ENCODE measurements around the gene C19orf12.
"Not testable (repeated sequence)": the region's sequence is repeated elsewhere in the genome, so short reads cannot be mapped to it uniquely, and the experiment has no call there.

The C19orf12 gene

DNA sequence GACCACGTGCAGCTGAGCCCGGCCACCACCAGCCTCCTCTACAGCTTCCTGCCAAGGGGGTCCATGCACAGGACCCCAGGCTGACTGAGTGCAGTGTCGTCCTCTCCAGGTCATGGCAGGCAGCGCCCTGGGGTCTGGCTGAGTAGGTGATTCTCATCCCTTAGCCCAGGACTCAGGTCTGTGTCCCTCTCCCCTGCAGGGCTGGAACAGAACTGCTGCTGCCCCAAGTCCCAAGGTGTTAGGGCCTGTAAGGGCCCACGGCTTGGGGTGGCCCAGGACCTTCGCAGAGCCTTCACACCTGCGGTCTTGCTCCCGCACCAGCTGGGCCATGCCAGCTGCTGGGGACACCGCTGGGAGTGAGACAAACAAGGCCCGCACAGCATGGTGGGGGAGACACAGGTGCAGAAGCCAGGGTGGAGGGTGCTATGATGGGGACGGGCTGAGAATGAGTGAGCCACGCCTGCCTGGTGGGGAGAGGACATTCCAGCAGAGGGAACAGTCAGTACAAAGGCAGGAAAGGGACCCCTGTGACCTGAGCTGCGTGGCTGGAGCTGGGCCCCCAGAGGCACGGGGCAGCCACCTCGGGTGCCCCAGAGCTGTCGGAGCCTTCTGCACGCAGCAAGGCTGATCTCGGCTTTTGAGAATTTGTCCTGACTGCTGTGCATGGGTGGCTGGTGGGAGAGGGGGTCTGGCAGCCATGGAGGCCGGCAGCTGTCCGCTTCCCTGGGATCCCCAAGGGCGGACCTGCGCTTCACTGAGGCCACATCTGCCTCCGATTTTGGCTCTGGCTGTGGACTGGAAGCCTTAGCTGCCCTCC is 37.9 kb downstream of the C19orf12 start:
- no peak for DNase-seq (ENCODE audit: low spot score)

DNA sequence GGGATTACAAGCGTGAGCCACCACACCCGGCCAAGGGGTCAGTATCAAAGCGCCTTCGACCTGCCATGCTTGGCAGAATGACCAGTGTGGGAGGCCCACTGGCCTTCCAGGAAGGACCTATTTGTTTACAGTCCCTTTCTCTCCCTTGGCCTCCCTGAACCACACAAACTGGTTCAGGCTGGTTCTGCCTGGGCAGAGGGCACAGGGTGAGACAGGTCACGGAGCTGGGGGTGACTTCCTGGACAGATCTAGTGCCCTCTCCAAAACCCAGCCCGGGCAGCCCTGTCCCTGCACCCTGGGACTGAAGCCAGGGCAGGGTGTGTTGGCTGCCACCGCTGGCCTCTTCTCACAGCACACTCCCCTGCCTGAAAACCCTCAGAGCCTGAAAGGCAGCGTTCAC is 38.5 kb downstream of the C19orf12 start:
- no peak for DNase-seq (ENCODE audit: low spot score)

DNA sequence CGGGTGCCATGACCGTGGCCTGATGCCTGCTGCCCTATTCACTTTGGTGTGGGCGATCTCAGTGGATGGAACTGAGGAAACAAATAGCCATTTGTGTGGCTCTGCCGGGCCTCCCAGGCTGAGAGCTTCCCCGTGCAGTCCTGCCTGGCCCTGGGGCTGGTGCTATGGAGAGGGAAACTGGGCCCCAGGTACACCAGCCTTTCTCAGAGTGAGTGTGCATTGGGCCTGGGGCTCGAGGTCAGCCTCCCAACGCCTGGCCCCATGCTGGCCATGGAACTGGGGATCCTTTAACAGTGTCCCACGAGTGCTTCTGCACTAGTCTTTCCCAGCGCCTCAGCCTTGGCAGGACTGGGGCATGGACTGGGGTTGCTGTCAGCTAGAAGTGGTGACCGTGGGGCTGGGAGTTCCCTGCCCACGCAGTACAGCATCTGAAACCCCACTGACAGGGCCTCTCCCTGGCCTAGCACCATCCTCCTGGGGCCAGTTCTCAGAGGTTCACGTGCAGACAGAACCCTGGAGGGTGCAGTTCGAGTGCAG is 39.3 kb downstream of the C19orf12 start:
- DNase-seq (ENCODE audit: low spot score) = peak; percentile 86

DNA sequence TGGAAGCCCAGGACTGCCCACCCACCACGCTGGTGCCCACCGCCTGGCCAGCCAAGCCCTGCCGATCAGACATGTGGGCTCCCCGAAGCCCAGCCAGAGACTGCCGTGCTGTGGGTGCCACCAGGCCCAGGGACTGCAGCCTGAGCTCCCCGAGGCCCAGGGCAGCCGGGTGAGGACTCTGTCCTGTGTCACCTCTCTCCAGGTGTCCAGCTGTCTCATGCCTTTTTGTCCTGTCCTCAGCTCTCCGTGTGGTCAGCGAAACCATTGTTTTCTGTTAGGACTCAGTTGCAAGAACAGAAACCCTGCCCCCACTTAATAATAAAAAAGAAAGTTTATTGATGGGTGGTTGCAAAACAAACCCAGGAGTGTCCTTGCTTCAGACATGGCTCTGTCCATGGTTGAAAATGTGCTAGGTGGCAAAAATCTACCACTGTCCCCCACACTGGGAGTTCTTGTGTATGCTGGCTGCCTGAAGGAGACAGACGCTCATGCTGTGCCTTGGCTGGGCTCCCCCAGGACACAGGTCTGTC is 39.9 kb downstream of the C19orf12 start:
- DNase-seq (ENCODE audit: low spot score) = no peak

DNA sequence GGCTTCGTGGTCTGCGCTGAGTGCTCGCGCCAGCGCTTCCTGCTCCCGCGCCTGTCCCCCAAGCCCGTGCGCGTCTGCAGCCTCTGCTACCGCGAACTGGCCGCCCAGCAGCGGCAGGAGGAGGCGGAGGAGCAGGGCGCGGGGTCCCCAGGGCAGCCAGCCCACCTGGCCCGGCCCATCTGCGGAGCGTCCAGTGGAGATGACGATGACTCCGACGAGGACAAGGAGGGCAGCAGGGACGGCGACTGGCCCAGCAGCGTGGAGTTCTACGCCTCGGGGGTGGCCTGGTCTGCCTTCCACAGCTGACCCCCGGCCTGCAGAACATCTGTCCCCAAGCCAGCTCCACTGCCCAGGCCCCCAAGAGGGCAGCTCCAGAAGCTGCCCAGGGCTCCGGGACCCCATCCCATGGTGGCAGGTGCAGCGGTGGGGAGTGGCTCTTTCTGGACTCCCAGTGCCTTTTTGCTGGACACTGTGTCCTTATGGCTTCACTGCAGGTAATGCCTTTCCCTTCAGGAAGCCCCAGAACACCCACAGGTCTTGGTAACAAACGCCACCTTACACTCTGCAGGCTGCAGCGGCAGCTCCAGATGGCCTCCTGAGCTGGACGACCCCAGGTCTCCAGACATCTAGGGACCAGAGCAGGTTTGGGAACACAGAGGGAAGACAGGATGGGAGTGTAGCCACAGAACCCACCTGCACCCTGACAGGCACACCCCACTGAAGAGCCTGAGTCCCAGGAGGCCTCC is 40.5 kb downstream of the C19orf12 start:
- DNase-seq (ENCODE audit: low spot score) = no peak

DNA sequence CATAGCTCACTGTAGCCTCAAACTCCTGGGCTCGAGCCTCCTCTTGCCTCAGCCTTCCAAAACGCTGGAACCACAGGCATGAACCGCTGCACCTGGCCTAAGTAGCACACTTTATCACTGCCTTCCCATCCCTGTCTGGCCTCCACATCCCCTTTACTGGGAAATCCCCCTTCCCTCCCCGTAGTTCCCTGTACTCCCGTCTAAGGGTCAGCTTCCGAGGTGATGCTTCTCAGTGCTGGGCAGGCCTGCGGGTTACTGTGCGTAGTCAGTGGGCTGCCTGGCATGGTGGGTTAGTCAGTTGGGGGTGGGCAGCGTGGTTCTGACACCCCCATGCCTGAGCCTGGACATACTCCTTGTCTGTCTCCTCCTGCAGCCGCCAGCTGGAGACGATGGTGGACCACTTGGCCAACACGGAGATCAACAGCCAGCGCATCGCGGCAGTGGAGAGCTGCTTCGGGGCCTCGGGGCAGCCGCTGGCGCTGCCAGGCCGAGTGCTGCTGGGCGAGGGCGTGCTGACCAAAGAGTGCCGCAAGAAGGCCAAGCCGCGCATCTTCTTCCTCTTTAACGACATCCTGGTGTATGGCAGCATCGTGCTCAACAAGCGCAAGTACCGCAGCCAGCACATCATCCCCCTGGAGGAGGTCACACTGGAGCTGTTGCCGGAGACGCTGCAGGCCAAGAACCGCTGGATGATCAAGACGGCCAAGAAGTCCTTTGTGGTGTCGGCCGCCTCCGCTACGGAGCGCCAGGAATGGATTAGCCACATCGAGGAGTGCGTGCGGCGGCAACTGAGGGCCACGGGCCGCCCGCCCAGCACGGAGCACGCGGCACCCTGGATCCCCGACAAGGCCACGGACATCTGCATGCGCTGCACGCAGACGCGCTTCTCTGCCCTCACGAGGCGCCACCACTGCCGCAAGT is 41.4 kb downstream of the C19orf12 start:
- DNase-seq (ENCODE audit: low spot score) = no peak

DNA sequence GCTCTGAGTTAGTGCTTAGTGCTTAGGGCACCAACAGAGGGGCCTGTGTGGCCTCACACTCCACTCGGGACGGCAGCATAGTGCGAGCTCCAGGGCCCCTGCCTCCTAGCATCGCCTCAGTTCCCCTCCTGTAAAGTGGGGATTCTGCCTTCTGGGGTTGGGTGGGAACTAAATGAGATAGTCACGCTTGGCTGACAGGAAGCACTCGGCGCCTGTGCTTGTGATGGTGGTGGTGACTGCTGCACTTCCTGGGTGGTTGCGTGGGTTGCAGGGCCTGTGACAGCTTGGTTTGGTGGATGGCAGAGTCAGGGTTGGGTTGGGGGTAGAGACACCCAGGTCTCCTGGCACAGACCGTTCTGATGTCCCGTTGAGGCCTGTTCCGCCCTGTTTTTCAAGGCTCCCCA is 42.1 kb downstream of the C19orf12 start:
- no peak for DNase-seq (ENCODE audit: low spot score)

DNA sequence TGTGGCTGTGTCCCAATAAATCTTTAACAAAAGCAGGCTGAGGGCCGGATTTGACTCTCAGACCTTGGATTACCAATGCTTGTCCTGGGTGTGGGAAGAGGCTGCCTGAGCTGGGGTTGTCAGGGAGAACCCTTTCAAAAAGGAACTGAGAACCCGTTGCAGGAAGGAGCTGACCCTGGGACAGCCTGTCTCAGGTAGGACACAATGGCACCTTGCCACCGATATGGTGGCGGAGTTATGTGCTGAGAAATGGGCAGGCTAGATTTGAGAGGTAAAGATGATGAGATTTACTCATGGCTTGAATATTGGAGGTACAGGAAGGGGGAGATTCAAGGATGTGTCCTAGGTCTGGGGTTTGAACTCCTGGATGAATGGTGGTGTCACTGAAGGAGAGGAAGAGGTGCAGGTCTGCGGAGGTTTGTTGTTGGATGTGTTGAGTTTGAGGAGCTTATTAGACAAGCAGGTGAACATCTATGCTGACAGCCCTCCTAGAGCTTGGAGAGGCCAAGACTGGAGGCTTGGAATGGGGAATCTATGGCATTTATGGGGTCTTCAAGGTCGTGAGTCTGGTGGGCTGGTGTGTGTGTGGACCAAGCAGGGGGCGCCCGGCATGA is 42.6 kb downstream of the C19orf12 start:
- no peak for DNase-seq (ENCODE audit: low spot score)

DNA sequence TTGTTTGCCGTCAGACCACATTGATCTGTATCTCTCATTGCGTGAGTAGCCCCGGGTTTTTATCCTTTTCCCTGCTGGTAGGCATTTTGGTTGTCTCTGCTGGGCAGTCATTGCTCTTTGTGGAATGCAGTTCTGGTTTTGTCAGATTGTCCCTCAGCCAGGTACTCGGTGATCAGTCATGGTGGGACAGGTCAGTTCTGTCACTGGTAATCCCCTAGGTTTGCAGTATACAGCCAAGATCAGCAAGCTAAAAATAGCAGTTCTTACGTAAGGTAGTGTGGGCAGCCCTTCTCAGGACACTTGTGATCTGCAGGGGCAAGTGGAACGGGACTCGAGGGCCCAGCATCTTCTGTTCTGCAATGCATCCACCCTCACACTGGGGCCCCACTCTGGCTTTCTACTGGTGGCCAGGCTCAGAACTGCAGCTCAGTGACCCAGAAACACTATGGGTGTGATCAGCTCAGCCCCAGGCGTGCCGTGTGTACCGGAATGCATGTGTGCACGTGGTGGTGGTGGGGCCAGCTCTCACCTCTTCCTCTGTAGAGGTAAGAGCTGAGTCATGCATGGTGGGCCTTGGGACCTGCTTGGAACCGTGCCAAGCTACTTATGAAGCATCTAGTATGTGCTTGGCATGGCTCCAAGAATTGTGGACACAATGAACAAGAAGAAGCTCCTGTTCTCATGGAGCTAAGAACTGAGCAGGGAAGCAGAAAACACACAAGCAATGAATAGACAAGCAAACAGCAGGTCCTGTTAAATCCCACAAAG is 43.5 kb downstream of the C19orf12 start:
- no peak for DNase-seq (ENCODE audit: low spot score)

DNA sequence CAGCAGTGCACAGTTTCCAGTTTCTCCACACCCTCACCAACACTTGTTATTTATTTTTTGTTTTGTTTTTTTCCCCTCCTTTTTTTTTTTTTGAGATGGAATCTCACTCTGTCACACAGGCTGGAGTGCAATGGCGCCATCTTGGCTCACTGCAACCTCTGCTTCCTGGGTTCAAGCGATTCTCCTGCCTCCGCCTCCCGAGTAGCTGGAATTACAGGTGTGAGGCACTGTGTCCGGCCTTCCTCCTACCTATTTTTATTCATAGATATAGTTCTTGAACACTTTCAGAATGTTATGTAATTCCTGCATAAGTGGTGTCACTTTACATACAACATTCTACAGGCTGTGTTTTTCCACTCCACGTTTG is 44.1 kb downstream of the C19orf12 start:
- not testable (repeated sequence) for DNase-seq (ENCODE audit: low spot score)

DNA sequence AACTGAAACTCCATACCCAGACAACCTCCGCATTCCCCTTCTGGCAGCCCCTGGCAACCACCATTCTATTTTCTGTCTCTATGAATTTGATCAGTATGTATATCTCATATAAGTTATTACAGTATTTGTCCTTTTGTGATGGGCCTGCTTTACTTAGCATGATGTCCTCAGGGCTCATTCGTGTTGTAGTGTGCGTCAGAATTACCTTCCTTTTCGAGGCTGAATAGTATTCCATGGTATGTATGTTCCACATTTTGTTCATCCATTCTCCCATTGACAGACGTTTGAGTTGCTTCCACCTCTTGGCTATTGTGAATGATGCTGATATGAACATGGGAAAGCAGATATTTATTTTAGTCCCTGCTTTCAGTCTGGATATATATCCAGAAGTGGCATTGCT is 44.8 kb downstream of the C19orf12 start:
- DNase-seq (ENCODE audit: low spot score) = no peak

DNA sequence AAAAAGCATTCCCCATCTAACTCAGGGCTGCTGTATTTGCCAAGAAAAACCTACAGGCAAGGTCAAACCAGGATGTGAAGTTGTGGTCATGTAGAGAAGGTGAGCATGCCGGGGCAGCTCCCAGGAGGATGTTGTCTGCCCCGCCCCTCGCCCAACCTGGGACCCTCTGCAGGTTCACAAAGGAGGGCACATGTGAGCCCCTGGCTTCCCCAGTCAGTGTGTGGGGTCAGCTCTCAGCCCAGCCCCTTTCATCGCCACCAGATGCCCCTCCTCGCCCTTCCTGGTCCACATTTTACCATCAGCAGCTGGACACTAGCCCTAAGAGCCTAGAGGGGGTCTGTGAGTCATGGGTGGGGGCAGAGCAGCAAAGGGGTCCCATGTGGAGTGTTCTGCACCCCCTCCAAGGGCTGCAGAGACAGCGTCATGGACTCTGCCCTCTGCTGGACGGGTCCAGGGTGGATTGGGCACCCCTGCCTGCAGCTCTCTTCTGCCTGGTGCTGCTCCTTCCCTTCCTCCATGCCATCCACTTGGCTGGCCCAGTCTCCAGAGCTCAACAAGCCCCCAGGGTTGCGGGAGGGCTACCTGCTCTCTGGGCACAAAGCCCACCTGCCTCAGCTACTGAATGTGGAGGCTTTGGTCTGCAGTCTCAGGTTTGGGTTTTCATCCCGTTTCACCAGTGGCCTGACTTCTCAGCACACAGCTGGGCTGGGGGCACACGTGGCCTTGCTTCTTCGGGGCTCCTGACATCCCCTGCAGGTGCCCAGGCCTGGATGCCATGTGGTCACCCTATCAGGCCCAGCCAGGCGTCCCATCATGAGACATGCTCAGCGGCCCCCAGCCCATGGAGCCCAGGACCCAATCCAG is 46.1 kb downstream of the C19orf12 start:
- no peak for DNase-seq (ENCODE audit: low spot score)

DNA sequence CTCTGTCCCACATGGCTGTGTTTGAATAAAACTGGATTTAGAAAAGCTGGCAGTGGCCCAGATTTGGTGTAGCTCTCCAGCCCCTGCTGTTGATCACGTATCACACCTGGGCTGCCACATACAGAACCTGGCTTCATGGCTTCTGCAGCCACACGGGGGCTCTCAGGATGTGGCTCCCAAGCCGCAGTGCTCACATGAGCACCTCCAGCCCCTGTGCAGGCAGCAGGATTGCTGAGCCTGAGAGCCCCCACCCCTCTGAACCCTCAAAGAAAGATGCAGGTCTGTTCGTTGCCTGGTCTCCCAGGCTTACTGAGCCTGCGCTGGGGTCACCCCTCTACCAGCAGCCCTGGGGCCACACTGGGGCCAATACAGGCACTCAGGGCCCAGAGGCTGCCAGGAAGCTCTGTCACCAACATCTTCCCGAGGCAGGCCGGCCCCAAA is 47.1 kb downstream of the C19orf12 start:
- no peak for DNase-seq (ENCODE audit: low spot score)

DNA sequence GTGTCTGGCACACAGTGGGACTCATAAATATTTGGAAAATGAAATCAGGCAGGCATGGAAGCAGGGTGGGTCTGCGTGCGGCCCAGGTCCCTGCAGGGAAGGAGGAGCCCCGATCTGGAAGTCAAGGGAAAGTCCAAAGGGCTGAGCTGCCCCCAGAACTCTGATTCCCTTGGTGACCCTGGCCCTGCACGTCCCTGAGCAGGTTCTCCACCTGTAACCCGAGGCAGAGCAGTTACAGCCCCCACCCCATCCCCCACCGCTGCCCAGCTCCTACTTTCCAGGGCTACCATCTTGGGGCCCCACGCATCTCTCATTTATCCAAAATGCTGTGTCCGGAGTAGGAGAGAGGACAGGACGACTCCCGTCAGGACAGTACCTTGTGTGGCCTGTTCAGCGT is 47.7 kb downstream of the C19orf12 start:
- no peak for DNase-seq (ENCODE audit: low spot score)

DNA sequence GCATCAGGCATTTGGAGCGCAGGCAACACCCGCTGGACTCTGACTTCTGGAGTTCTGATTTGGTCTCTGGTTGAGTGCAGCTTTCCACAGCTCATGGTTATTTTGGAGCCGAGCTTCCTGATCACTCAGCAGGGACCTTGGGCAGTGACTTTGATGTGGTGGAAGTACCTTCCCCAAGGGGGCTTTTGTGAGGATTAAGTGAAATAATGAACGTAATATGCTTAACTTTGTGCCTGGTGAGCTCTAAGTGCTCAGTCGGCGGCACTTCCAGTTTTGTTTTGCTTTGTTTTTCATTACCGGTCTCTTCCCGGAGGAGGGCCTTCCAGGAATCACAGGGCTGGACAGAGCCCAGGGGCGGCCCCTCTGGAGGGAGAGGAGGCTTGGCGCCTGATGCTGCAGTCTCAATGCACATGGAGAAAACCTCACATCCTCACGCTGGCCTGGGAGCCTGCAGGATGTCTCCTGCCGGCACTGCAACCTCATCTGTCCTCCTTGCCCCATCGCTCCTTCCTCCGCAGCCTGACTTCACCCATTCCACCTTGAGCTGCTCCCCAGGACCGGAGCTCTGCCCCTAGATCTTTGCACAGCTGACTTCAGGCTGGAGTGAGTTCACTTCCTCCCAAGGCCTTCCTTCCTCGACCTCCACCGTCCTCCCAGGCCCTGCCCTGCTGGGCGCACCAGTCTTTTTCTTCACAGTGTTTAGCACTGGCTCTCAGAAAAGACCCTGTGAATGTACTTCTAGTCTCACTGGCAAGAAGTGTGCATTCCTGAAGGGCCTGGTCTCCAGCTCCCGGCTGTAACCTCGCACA is 48.3 kb downstream of the C19orf12 start:
- peak; percentile 47 for DNase-seq (ENCODE audit: low spot score)

DNA sequence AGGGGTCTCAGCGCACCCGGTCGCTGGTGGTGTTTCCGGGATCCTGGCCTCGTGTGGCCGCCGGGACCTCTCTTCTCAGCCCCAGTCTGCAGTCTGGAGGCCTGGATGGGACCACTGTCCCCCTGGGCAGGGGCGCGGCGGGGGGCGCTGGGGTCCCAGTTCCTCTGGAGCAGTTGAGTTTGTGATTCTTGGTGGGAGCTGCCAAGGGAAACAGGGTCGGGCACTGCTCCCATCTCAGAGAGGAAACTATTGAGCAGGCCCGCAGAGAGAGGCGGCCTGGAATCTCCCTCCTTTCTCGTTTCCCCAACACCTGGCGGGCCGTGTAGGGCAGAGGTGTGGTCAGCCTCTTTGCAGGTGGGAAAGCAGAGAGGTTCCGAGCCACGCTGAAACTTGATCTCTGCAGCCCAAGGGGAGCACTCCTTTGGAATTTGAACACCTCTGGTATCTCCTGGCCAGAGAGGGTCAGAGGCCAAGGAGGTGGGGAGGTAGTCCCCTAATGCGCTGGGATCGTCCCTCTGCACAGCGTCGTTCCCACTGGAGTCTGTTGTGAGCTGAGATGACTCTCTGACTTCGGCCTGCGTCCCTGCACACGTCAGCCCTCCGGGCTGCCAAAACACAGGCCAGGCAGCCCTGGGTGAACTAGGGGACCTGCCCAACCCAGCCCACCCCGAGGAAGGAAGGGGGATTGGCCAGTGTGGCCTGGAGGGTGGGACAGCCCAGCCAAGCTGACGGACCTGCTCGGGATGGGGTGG is 49.1 kb downstream of the C19orf12 start:
- no peak for DNase-seq (ENCODE audit: low spot score)

DNA sequence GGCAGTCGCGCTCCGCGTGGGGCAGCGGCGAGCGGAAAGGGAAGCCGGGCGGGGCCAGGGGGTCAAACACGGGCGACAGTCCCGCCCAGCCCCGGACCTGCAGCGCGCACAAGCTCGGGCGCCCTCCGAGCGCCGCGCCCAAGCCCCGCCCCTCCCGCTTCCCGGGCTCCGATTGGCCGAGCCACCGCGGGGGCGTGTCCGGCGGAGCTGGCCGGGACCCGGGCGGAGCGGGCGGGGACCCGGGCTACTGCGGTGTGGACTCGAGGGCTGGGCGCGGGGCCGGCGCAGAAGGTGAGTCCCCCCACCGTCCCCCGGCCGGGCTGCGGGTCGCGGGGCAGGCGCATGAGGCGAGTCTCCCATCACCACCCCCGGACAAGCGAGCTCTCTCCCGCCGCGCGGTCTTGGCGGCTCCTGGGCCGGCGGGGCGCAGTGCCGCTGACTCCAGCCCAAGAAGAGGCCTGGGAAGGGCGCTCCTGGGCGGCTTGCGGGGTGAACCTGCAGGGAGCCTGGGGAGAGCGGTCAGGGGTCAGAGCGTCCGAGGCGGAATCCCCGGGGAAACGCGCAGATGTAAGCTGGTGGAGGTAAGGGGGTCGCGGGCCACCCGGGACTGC is 49.7 kb downstream of the C19orf12 start, which contains the start of gene PLEKHF1:
TSS of gene PLEKHF1 (plus strand) at position 247 of the 611 bp plus-strand sequence. CDS start 8,379 bp downstream, outside the sequence.
- peak; percentile 90 for DNase-seq (ENCODE audit: low spot score)

Measured in globus pallidus (tissue), 1 donor.